Stimulated activated CD8-positive, alpha-beta memory T cell treated with anti-CD3 and anti-CD28 coated beads, Interleukin-4, amount 100 ng/mL, for 48 hours (primary cell): Measurements from ENCODE around the gene PMFBP1.
A peak's percentile ranks its signal among the peaks of the same experiment; 100 is the strongest.

Source experiments
- DNase-seq: peaks from one replicate; pipeline ENCODE4 v3.0.0-alpha.2; 2020

PMFBP1 gene

GRCh38 chr16:72126429-72126765, 45.6 kb downstream of the PMFBP1 start:
- DNase-seq, result no peak

GRCh38 chr16:72125635-72126428, 46.1 kb downstream of the PMFBP1 start:
- no peak for DNase-seq

DNA sequence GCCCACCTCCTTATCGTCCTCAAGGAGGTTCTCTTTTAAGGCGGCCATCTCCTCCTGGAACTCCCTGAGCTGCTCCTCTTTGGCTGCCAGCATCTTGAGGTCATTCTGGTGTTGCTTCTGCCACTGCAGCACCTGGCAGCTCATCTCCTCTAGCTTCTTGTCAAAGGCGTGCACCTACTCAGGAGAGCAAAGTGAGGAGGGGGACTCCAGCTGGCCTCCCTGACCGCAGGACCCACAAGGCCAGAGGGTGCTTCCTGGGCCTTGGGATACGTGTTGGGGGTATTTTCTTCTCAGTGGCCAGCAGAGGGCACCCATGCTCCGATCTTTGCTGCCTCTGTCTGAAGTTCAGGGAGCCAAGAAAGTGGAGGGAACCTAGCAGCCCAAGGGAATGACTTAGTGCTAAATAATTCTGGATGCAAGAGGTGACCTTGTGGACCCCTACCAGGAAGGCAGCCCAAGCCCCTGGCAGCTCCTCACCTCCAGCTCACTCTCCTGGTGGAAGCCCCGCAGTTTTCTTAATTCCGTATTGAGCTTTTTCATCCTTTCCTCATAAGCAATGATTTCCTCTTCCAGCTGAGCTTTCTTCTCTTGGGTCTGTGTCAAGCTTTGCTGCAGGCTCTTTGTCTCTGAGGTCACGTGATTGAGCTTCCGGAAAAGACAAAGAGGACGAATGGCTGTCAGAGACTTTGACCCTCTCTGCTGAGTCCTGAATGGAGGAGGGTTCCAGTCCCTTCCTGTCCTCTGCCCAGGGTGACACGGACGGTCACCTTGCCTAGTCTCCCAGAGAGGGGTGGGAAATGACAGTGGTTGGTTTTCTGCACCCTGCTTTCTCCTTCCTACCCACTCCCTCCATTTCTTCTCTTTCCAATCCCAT, 47.0 kb downstream of the PMFBP1 start:
- DNase-seq, result peak; percentile 79

DNA sequence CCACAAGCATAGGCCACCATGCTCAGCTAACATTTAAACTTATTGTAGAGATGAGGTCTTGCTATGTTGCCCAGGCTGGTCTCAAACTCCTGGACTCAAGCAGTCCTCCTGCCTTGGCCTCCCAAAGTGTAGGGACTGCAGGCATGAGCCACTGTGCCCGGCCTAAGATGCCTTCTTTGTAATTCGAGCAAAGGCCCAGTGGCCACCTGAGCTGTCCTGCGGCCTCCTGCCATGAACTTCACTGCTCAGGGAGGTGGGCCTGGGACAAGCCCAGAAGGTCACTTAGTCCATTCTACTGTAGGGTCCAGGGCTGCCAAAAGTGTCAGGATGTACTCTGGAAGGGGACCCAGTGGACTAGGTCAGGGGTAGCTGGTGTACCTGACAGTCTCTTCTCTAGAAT, 47.8 kb downstream of the PMFBP1 start:
- no peak for DNase-seq

GRCh38 chr16:72123426-72123825, 48.5 kb downstream of the PMFBP1 start:
- no peak for DNase-seq

GRCh38 chr16:72122916-72123315, 49.0 kb downstream of the PMFBP1 start:
- DNase-seq, result no peak

GRCh38 chr16:72122308-72122707, 49.6 kb downstream of the PMFBP1 start:
- DNase-seq, result no peak

- no peak for DNase-seq
Measured at GRCh38 chr16:72120026-72120425, 51.9 kb downstream of the PMFBP1 start.

- no peak for DNase-seq
Measured at GRCh38 chr16:72113616-72113945, 58.4 kb downstream of the PMFBP1 start.

- DNase-seq, result no peak
Measured at GRCh38 chr16:72112906-72113615, 58.9 kb downstream of the PMFBP1 start.

GRCh38 chr16:72112452-72112792, 59.5 kb downstream of the PMFBP1 start:
- no peak for DNase-seq

DNA sequence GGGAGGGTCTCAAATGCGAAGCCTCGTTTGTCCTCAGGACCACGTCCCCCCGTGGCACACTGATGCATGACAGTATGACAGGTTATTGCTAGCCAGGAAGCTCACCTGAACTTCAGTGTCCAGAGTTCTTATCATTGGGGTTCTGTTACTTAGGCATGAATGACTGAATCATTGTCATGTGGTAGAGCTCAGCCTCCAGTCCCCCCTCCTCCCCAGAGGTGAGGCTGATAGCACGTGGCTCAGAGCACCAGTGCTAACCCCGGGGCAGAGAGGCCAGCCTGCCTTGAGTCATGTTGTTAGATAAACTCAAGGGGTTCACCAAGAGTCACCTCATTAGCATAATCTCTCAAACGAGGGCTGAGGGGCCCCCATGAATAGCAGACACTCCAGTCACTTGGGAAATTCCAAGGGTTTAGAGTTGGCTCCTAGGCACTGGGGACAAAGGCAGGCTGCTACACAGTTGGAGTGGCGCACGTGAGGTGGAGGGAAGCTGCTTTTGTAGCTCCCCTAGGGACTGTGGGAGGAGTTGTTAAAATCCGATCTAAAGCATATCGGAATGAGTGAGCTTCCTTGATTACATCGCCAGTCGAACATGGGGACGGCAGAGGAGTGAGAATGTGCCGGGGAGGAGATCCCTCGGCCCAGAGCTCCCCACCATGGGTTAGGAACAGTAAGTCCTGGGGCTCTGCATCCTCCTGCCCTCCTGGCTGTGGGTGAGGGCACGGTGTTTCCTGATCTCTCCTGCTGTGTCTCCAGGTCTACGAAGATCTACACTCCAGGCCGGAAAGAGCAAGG, 60.1 kb downstream of the PMFBP1 start:
- peak; percentile 17 for DNase-seq

GRCh38 chr16:72110662-72111615, 61.0 kb downstream of the PMFBP1 start:
- DNase-seq, result peak; percentile 7

- peak; percentile 13 for DNase-seq
Measured at GRCh38 chr16:72109966-72110530, 61.9 kb downstream of the PMFBP1 start.

DNA sequence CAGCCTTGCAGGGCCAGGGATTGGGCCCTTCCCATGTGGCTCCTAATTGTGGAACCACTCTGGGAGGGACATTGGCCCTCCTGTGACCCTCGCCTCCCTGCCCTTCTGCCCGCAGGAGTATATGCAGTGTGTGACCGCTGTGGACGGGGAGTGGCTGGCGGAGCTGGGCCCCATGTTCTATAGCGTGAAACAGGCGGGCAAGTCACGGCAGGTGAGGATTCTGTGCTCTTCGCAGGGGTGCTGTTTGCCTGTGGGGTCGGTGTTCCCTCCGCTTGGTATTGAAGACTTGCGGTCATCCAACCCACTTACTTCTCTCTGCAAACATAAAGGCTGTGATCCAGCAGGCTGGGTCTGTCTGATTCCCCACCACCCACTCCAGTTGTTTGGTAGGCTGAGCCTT, 62.7 kb downstream of the PMFBP1 start:
- no peak for DNase-seq

- DNase-seq, result peak; percentile 10
Measured at GRCh38 chr16:72108353-72109102, 63.4 kb downstream of the PMFBP1 start.

GRCh38 chr16:72107371-72107770, 64.6 kb downstream of the PMFBP1 start:
- peak; percentile 16 for DNase-seq

DNA sequence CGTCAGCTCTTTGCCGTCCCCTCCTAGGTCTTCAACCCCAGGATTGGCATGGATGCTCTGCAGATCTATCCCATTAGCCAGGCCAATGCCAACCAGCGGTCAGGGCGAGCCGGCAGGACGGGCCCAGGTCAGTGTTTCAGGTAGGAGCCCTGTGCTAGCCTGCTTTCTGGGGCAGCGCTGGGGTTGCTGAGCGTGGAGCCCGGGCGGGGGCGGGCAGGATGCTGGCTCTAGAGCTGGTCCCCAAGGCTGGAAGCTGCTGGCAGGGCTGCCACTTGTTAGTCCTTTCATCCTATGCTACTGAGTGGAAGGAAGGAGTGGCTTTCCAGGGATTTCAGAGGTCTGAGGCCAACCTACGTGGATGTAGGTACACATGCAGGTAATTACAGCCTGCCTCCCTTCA, 66.0 kb downstream of the PMFBP1 start:
- peak; percentile 7 for DNase-seq

DNA sequence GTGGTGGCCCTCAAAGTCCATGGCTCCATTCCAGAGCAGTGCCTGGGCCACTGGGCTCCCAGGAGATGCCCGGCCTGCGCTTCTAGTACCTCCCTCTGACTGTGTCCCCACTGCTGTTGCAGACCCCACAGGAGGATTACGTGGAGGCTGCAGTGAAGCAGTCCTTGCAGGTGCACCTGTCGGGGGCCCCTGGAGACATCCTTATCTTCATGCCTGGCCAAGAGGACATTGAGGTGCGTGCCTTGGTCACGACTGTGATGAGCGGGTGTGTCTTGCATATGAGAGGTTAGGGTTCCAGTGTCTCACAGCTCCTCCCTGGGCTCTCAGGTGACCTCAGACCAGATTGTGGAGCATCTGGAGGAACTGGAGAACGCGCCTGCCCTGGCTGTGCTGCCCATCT, 67.0 kb downstream of the PMFBP1 start:
- DNase-seq, result no peak

GRCh38 chr16:72101195-72101594, 70.8 kb downstream of the PMFBP1 start:
- no peak for DNase-seq

GRCh38 chr16:72099377-72099818, 72.6 kb downstream of the PMFBP1 start:
- DNase-seq, result peak; percentile 54
